ENCODE data around the gene STEAP4. TPM values are rescaled to one million over a fixed set of nuclear protein-coding genes. Genes with fewer than 3 reads are reported as not detected.

The STEAP4 gene
- 1 to 10 TPM in 1 of 2 donors, under 1 TPM in 1; 0.28 to 3.7 TPM for total RNA-seq
- under 1 TPM; 0.22 to 0.32 TPM for polyA plus RNA-seq (ENCODE audit: insufficient read length in 2 of 2)
- long read RNA-seq, donor 1 = 0 reads
- long read RNA-seq, donor 2 = 0 reads
- long read RNA-seq, donor 3 = 0 reads
- long read RNA-seq, donor 4, full-length matches to known transcripts = 1 of 1 reads
- long read RNA-seq, donor 4, partial matches to known transcripts = 0 of 1 reads
- long read RNA-seq, donor 4, other reads (novel, unspliced or antisense) = 0 of 1 reads

- peak in 4 of 6 donors; percentile 1 to 53 (median 20) for DNase-seq (ENCODE audit: low read depth in 4 of 6, low spot score in 6 of 6)
- Histone ChIP-seq H3K27ac (ENCODE audit: low read depth, low read length) (no peak within 1 kb of the TSS), H3K4me3 (ENCODE audit: low read depth, low read length) (peak within 1 kb of the TSS; percentile 29), H3K9me3 (ENCODE audit: control insufficient read depth, insufficient read depth, low read length) (no peaks in the 10 kb centered on the region), H3K4me1 (ENCODE audit: control insufficient read depth, insufficient read depth, low read length) (peaks cover 8% of the 10 kb centered on the region), H3K36me3 (ENCODE audit: control insufficient read depth, insufficient read depth, low read length) (no peaks in the 10 kb centered on the region), H3K27me3 (ENCODE audit: control insufficient read depth, insufficient read depth, low read length) (peaks cover 20% of the 10 kb centered on the region)
- under 1% methylated on average over 30 of the region's 30 CpGs for WGBS (ENCODE audit: insufficient coverage)
Measured at GRCh38 chr7:88306590-88307048, at the start of gene STEAP4. Gene STEAP4, minus strand, starts transcription at chr7:88306894. Its CDS starts 22,625 bp downstream, at chr7:88284269.

- H3K27me3 ChIP-seq (ENCODE audit: control insufficient read depth, insufficient read depth, low read length) = no peaks in the 10 kb centered on the region
- no peaks in the 10 kb centered on the region for H3K9me3 ChIP-seq (ENCODE audit: control insufficient read depth, insufficient read depth, low read length)
- DNase-seq (ENCODE audit: low read depth in 4 of 6, low spot score in 6 of 6) = no peak
- no peaks in the 10 kb centered on the region for H3K4me1 ChIP-seq (ENCODE audit: control insufficient read depth, insufficient read depth, low read length)
- no peak overlapping the region for H3K27ac ChIP-seq (ENCODE audit: low read depth, low read length)
- H3K36me3 ChIP-seq (ENCODE audit: control insufficient read depth, insufficient read depth, low read length) = no peaks in the 10 kb centered on the region
- WGBS (ENCODE audit: insufficient coverage) = no CpG with 5 or more reads among the region's 3 CpGs
- H3K4me3 ChIP-seq (ENCODE audit: low read depth, low read length) = no peak overlapping the region
Measured at GRCh38 chr7:88355011-88355410, 48.3 kb upstream of the STEAP4 start.

GRCh38 chr7:88350118-88350517 lies 43.4 kb upstream of the STEAP4 start:
- no peak overlapping the region for H3K4me3 ChIP-seq (ENCODE audit: low read depth, low read length)
- no CpG with 5 or more reads among the region's 2 CpGs for WGBS (ENCODE audit: insufficient coverage)
- H3K27me3 ChIP-seq (ENCODE audit: control insufficient read depth, insufficient read depth, low read length) = no peaks in the 10 kb centered on the region
- H3K36me3 ChIP-seq (ENCODE audit: control insufficient read depth, insufficient read depth, low read length) = no peaks in the 10 kb centered on the region
- H3K4me1 ChIP-seq (ENCODE audit: control insufficient read depth, insufficient read depth, low read length) = no peaks in the 10 kb centered on the region
- no peaks in the 10 kb centered on the region for H3K9me3 ChIP-seq (ENCODE audit: control insufficient read depth, insufficient read depth, low read length)
- no peak overlapping the region for H3K27ac ChIP-seq (ENCODE audit: low read depth, low read length)
- DNase-seq (ENCODE audit: low read depth in 4 of 6, low spot score in 6 of 6) = no peak

GRCh38 chr7:88347517-88347916 lies 40.8 kb upstream of the STEAP4 start:
- H3K27ac ChIP-seq (ENCODE audit: low read depth, low read length) = no peak overlapping the region
- no peak for DNase-seq (ENCODE audit: low read depth in 4 of 6, low spot score in 6 of 6)
- no peaks in the 10 kb centered on the region for H3K9me3 ChIP-seq (ENCODE audit: control insufficient read depth, insufficient read depth, low read length)
- no peaks in the 10 kb centered on the region for H3K4me1 ChIP-seq (ENCODE audit: control insufficient read depth, insufficient read depth, low read length)
- H3K4me3 ChIP-seq (ENCODE audit: low read depth, low read length) = no peak overlapping the region
- no peaks in the 10 kb centered on the region for H3K27me3 ChIP-seq (ENCODE audit: control insufficient read depth, insufficient read depth, low read length)
- 92% methylated on average over 1 of the region's 2 CpGs for WGBS (ENCODE audit: insufficient coverage)
- H3K36me3 ChIP-seq (ENCODE audit: control insufficient read depth, insufficient read depth, low read length) = no peaks in the 10 kb centered on the region

GRCh38 chr7:88347090-88347489 lies 40.4 kb upstream of the STEAP4 start:
- H3K9me3 ChIP-seq (ENCODE audit: control insufficient read depth, insufficient read depth, low read length) = no peaks in the 10 kb centered on the region
- H3K36me3 ChIP-seq (ENCODE audit: control insufficient read depth, insufficient read depth, low read length) = no peaks in the 10 kb centered on the region
- no peak for DNase-seq (ENCODE audit: low read depth in 4 of 6, low spot score in 6 of 6)
- no peak overlapping the region for H3K27ac ChIP-seq (ENCODE audit: low read depth, low read length)
- no peaks in the 10 kb centered on the region for H3K4me1 ChIP-seq (ENCODE audit: control insufficient read depth, insufficient read depth, low read length)
- 87% methylated on average over 3 of the region's 7 CpGs for WGBS (ENCODE audit: insufficient coverage)
- no peaks in the 10 kb centered on the region for H3K27me3 ChIP-seq (ENCODE audit: control insufficient read depth, insufficient read depth, low read length)
- H3K4me3 ChIP-seq (ENCODE audit: low read depth, low read length) = no peak overlapping the region

GRCh38 chr7:88346357-88346756 lies 39.7 kb upstream of the STEAP4 start:
- DNase-seq (ENCODE audit: low read depth in 4 of 6, low spot score in 6 of 6) = no peak
- no CpG with 5 or more reads among the region's 2 CpGs for WGBS (ENCODE audit: insufficient coverage)
- H3K4me1 ChIP-seq (ENCODE audit: control insufficient read depth, insufficient read depth, low read length) = no peaks in the 10 kb centered on the region
- H3K9me3 ChIP-seq (ENCODE audit: control insufficient read depth, insufficient read depth, low read length) = no peaks in the 10 kb centered on the region
- H3K4me3 ChIP-seq (ENCODE audit: low read depth, low read length) = no peak overlapping the region
- H3K27ac ChIP-seq (ENCODE audit: low read depth, low read length) = no peak overlapping the region
- H3K36me3 ChIP-seq (ENCODE audit: control insufficient read depth, insufficient read depth, low read length) = no peaks in the 10 kb centered on the region
- no peaks in the 10 kb centered on the region for H3K27me3 ChIP-seq (ENCODE audit: control insufficient read depth, insufficient read depth, low read length)

- no peaks in the 10 kb centered on the region for H3K4me1 ChIP-seq (ENCODE audit: control insufficient read depth, insufficient read depth, low read length)
- 10% methylated on average over 10 of the region's 15 CpGs for WGBS (ENCODE audit: insufficient coverage)
- DNase-seq (ENCODE audit: low read depth in 4 of 6, low spot score in 6 of 6) = peak; percentile 26 to 94 (median 55)
Measured at GRCh38 chr7:88344956-88345832, 38.5 kb upstream of the STEAP4 start.

GRCh38 chr7:88344271-88344670 lies 37.6 kb upstream of the STEAP4 start:
- Histone ChIP-seq H3K4me3 (ENCODE audit: low read depth, low read length) (no peak overlapping the region), H3K9me3 (ENCODE audit: control insufficient read depth, insufficient read depth, low read length) (no peaks in the 10 kb centered on the region), H3K4me1 (ENCODE audit: control insufficient read depth, insufficient read depth, low read length) (no peaks in the 10 kb centered on the region), H3K27ac (ENCODE audit: low read depth, low read length) (no peak overlapping the region), H3K27me3 (ENCODE audit: control insufficient read depth, insufficient read depth, low read length) (no peaks in the 10 kb centered on the region), H3K36me3 (ENCODE audit: control insufficient read depth, insufficient read depth, low read length) (no peaks in the 10 kb centered on the region)
- no peak for DNase-seq (ENCODE audit: low read depth in 4 of 6, low spot score in 6 of 6)
- 91% methylated on average over 4 of the region's 8 CpGs for WGBS (ENCODE audit: insufficient coverage)

More at GRCh38 chr7:88344956-88345832, 38.5 kb upstream of the STEAP4 start:
- H3K36me3 ChIP-seq (ENCODE audit: control insufficient read depth, insufficient read depth, low read length) = no peaks in the 10 kb centered on the region
- H3K27ac ChIP-seq (ENCODE audit: low read depth, low read length) = no peak overlapping the region
- no peaks in the 10 kb centered on the region for H3K27me3 ChIP-seq (ENCODE audit: control insufficient read depth, insufficient read depth, low read length)
- H3K4me3 ChIP-seq (ENCODE audit: low read depth, low read length) = no peak overlapping the region
- H3K9me3 ChIP-seq (ENCODE audit: control insufficient read depth, insufficient read depth, low read length) = no peaks in the 10 kb centered on the region

- Histone ChIP-seq H3K4me3 (ENCODE audit: low read depth, low read length) (no peak overlapping the region), H3K36me3 (ENCODE audit: control insufficient read depth, insufficient read depth, low read length) (no peaks in the 10 kb centered on the region), H3K27me3 (ENCODE audit: control insufficient read depth, insufficient read depth, low read length) (no peaks in the 10 kb centered on the region), H3K4me1 (ENCODE audit: control insufficient read depth, insufficient read depth, low read length) (no peaks in the 10 kb centered on the region), H3K9me3 (ENCODE audit: control insufficient read depth, insufficient read depth, low read length) (no peaks in the 10 kb centered on the region), H3K27ac (ENCODE audit: low read depth, low read length) (no peak overlapping the region)
- no CpG with 5 or more reads among the region's 2 CpGs for WGBS (ENCODE audit: insufficient coverage)
- DNase-seq (ENCODE audit: low read depth in 4 of 6, low spot score in 6 of 6) = no peak
Measured at GRCh38 chr7:88339195-88339922, 32.7 kb upstream of the STEAP4 start.

Measured in spinal cord (tissue), 10 donors.